CD4-positive, CD25-positive, alpha-beta regulatory T cell (primary cell): ENCODE measurements around the gene RFT1. TPM values are rescaled to one million over a fixed set of nuclear protein-coding genes. Genes with fewer than 3 reads are reported as not detected.

Experiments
- ATAC-seq, 2 donors: fragments of 150-1000 bp; cut with Tn5 transposase; one replicate each; pipeline ENCODE4 v1.10.0; 2021; ENCODE audit warnings: low read depth in 2 of 2, moderate number of reproducible peaks in 2 of 2, moderate library complexity in 1 of 2
- DNase-seq, 3 donors: peaks; one replicate each; pipeline versions ENCODE4 v3.0.0 to v3.0.0-alpha.2; 2012 to 2022; ENCODE audit warnings: mixed read lengths in 1 of 3
- H3K27ac ChIP-seq: one replicate; pipeline ENCODE4 v1.7.0; 2013; ENCODE audit warnings: mild to moderate bottlenecking, low read length; ENCODE audit not compliant: insufficient read depth, poor library complexity, severe bottlenecking
- H3K27me3 ChIP-seq: one replicate; pipeline ENCODE4 v1.7.0; 2013; ENCODE audit warnings: low read length; ENCODE audit not compliant: control insufficient read depth, insufficient read depth
- H3K36me3 ChIP-seq: one replicate; pipeline ENCODE4 v1.7.0; 2013; ENCODE audit warnings: mild to moderate bottlenecking, low read length, moderate library complexity; ENCODE audit not compliant: control insufficient read depth, insufficient read depth
- H3K4me1 ChIP-seq: 2 replicates; pipeline ENCODE4 v1.7.0; 2013; ENCODE audit warnings: mild to moderate bottlenecking, low read length; ENCODE audit not compliant: insufficient read depth, control insufficient read depth, poor library complexity, severe bottlenecking
- H3K4me3 ChIP-seq: one replicate; pipeline ENCODE4 v1.7.0; 2013; ENCODE audit warnings: low read depth, mild to moderate bottlenecking, low read length, moderate library complexity
- H3K9me3 ChIP-seq, 2 experiments: 1 replicate in 1 of 2; 2 replicates in 1 of 2; pipeline ENCODE4 v1.7.0; 2013; ENCODE audit warnings: low read length in 2 of 2, mild to moderate bottlenecking in 1 of 2, moderate library complexity in 1 of 2; ENCODE audit not compliant: control insufficient read depth in 2 of 2
- H3K27ac Mint-ChIP-seq, 3 donors: one replicate each; pipeline ENCODE4 v1.8.0; 2020 to 2022; ENCODE audit warnings: mild to moderate bottlenecking in 3 of 3, mixed read lengths in 3 of 3, moderate library complexity in 2 of 3
- H3K27me3 Mint-ChIP-seq: one replicate; pipeline ENCODE4 v1.8.0; 2022; ENCODE audit warnings: mild to moderate bottlenecking, mixed read lengths
- H3K36me3 Mint-ChIP-seq: one replicate; pipeline ENCODE4 v1.8.0; 2020; ENCODE audit warnings: mixed read lengths
- H3K4me1 Mint-ChIP-seq, 4 donors: one replicate each; pipeline ENCODE4 v1.8.0; 2020 to 2022; ENCODE audit warnings: mixed read lengths in 4 of 4, mild to moderate bottlenecking in 1 of 4
- H3K4me3 Mint-ChIP-seq, 4 donors: one replicate each; pipeline ENCODE4 v1.8.0; 2020 to 2022; ENCODE audit warnings: mild to moderate bottlenecking in 4 of 4, mixed read lengths in 4 of 4, moderate library complexity in 3 of 4
- H3K9me3 Mint-ChIP-seq, 7 donors: one replicate each; pipeline ENCODE4 v1.8.0; 2020 to 2022; ENCODE audit warnings: mixed read lengths in 7 of 7, mild to moderate bottlenecking in 3 of 7, moderate library complexity in 2 of 7
- polyA plus RNA-seq, 4 donors: library from polyadenylated mRNA; unstranded; fragments of 300-500 nt; fragmentation: Illumina TruSeq; gene quantifications; one replicate each; pipeline ENCODE4 v1.2.3, GENCODE V29; 2021
- total RNA-seq: library from RNA; stranded (reverse); gene quantifications from one replicate; pipeline ENCODE4 v1.2.3, GENCODE V29; 2022

The RFT1 gene
- total and polyA plus RNA-seq, 5 donors from 2014 or later = 12.9 to 27.6 (median 23.9) TPM

DNA sequence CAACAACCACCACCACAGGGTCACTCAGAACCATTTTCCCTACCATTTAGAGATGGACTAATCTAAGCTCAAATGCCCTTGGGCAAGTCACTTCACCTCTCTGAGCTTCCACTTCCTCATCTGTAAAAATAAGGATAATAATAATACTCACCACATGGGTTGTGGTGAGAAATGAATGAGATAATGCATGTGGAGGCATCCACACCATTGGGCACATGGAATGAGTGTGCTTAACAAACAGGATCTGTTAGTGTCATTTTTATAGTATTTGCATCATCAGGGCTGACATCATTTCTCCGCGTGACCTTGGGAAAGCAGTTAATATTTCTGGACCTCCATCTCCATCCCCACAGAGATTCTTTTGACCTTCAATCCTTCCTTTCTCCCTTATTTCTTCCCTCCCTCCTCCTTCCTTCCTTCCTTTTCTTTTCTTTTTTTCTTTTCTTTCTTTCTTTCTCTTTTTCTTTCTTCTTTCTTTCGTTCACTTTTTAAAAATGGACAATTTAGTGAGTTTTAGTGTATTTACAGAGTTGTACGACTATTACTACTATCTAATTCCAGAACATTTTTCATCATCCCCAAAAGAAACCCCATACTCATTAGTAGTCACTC, 7.7 kb upstream of the RFT1 start:
- peaks cover 3% of the 10 kb centered on the region for H3K4me1 ChIP-seq
- no peaks in the 10 kb centered on the region for H3K36me3 ChIP-seq
- H3K27me3 ChIP-seq = no peaks in the 10 kb centered on the region
- H3K9me3 ChIP-seq = no peaks in the 10 kb centered on the region
- H3K4me3 ChIP-seq = no peak overlapping the region
- Mint-ChIP-seq H3K4me3 (no peak overlapping the region), H3K4me1 (peaks cover 0 to 4% (median 0%) of the 10 kb centered on the region in 4 donors), H3K27ac (no peak overlapping the region), H3K36me3 (no peaks in the 10 kb centered on the region), H3K27me3 (no peaks in the 10 kb centered on the region), H3K9me3 (no peaks in the 10 kb centered on the region)
- ATAC-seq (no peak), DNase-seq (no peak)
- H3K27ac ChIP-seq = no peak overlapping the region

DNA sequence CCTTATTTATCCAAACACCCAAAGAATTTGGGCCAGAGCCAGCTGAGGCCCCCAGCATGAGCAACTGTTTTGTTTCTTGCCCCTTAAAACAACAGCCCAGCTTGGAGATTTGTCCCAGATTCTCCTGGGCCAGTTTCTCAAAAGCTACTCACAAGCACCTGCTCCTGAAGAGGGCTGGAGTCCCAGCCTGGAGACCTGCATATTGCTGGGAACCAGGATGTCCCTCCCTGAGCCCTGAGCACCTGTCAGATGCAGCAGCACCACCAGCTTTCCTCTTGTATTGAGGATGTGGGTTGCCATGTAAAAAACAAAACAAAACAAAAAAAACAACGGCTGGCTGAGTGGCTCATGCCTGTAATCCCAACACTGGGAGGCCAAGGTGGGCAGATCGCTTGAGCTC, 7.0 kb upstream of the RFT1 start:
- DNase-seq = no peak
- H3K27me3 ChIP-seq = no peaks in the 10 kb centered on the region
- H3K4me3 Mint-ChIP-seq = no peak overlapping the region
- ATAC-seq = no peak
- peaks cover 0 to 10% (median 0%) of the 10 kb centered on the region in 4 donors for H3K4me1 Mint-ChIP-seq
- no peaks in the 10 kb centered on the region for H3K36me3 Mint-ChIP-seq
- no peaks in the 10 kb centered on the region for H3K36me3 ChIP-seq
- H3K4me1 ChIP-seq = peaks cover 3% of the 10 kb centered on the region
- no peak overlapping the region for H3K4me3 ChIP-seq
- no peaks in the 10 kb centered on the region for H3K9me3 Mint-ChIP-seq
- H3K9me3 ChIP-seq = no peaks in the 10 kb centered on the region
- no peak overlapping the region for H3K27ac Mint-ChIP-seq
- no peak overlapping the region for H3K27ac ChIP-seq
- no peaks in the 10 kb centered on the region for H3K27me3 Mint-ChIP-seq

DNA sequence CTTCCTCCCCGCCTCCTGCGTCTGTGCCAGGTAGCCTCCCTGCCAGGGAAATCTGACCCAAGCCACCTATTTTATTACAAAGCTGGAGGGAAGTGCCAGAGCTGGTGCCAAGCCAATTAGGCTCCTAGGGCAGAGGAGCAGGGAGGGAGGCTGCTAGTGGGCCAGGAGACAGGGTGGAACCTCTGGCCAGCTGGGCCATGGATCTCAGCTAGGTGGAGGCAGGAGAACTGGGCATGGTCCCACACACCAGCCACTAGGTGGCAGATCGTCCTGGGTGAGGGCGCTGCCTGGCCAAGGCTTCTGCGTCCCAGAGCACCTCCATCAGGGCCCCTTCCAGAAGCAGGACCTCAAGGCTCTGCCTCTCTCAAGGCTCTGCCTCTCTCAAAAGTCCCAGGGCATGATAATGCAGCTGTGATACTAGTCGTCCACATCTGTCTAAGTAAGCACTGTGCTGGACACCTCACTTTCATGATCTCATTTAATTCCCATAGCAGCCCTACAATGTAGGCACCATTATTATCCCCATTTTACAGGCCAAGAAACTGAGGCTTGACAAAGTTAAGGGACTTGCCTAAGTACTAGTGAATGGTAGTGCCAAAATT, 4.5 kb upstream of the RFT1 start:
- no peaks in the 10 kb centered on the region for H3K9me3 ChIP-seq
- peaks cover 5 to 26% (median 15%) of the 10 kb centered on the region in 4 donors for H3K4me1 Mint-ChIP-seq
- no peaks in the 10 kb centered on the region for H3K27me3 ChIP-seq
- H3K4me3 ChIP-seq = no peak overlapping the region
- H3K27me3 Mint-ChIP-seq = no peaks in the 10 kb centered on the region
- ATAC-seq (peak; percentile 47 to 48), DNase-seq (peak; percentile 20 to 71 (median 45))
- no peak overlapping the region for H3K27ac ChIP-seq
- peaks cover 12% of the 10 kb centered on the region for H3K4me1 ChIP-seq
- no peak overlapping the region for H3K27ac Mint-ChIP-seq
- H3K36me3 ChIP-seq = no peaks in the 10 kb centered on the region
- no peak overlapping the region for H3K4me3 Mint-ChIP-seq
- H3K9me3 Mint-ChIP-seq = no peaks in the 10 kb centered on the region
- no peaks in the 10 kb centered on the region for H3K36me3 Mint-ChIP-seq

DNA sequence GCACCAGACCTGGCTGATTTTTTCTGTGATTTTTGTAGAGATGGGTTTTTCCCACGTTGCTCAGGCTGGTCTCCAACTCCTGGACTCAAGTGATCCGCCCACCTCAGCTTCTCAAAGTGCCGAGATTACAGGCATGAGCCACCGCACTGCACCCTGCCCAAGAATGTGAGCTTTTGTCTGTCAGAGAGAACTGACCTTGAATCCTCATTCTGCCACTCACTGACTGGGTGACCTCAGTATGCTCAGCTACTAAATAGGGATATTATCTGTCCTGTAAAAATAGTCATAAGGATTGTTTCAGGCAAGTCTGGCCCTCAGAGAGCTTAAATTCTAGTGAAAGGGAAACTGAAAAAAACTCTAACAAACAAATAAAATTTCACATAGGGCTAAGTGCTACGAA, 2.1 kb upstream of the RFT1 start:
- Mint-ChIP-seq H3K9me3 (no peaks in the 10 kb centered on the region), H3K4me3 (peak overlapping the region in 3 of 4 donors; percentile 31 to 97 (median 78)), H3K27me3 (no peaks in the 10 kb centered on the region), H3K36me3 (no peaks in the 10 kb centered on the region), H3K4me1 (peaks cover 5 to 37% (median 24%) of the 10 kb centered on the region in 4 donors), H3K27ac (peak overlapping the region in 1 of 3 donors; percentile 98)
- Histone ChIP-seq H3K9me3 (no peaks in the 10 kb centered on the region), H3K4me3 (no peak overlapping the region), H3K4me1 (peaks cover 19% of the 10 kb centered on the region), H3K27me3 (no peaks in the 10 kb centered on the region), H3K27ac (no peak overlapping the region), H3K36me3 (no peaks in the 10 kb centered on the region)
- DNase-seq (no peak), ATAC-seq (no peak)

DNA sequence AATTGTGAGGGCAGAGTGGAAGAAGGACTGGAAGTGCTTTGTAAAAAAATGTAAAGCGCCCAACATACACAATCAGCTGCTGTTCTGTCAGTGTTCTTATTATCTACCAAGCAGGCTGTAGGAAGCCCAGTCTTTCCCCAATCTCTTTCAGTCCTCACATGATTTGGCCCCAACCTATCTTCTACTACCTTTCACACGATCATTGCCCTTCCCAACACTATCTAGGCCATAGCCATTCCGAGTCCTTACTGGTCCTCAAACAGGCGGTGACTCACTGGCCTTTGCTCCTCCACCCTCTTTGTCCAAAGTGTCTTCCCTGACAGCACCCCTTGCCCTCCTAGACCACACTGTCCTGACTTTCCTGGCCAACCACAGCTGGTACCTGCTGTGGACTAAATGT, 861 bp upstream of the RFT1 start:
- Mint-ChIP-seq H3K27me3 (no peaks in the 10 kb centered on the region), H3K36me3 (no peaks in the 10 kb centered on the region), H3K9me3 (no peaks in the 10 kb centered on the region), H3K27ac (peak overlapping the region; percentile 96 to 100 (median 98)), H3K4me1 (peaks cover 5 to 43% (median 27%) of the 10 kb centered on the region in 4 donors), H3K4me3 (peak overlapping the region; percentile 91 to 97 (median 94))
- peak overlapping the region; percentile 88 for H3K27ac ChIP-seq
- no peaks in the 10 kb centered on the region for H3K36me3 ChIP-seq
- no peaks in the 10 kb centered on the region for H3K9me3 ChIP-seq
- DNase-seq = no peak
- peaks cover 19% of the 10 kb centered on the region for H3K4me1 ChIP-seq
- H3K27me3 ChIP-seq = no peaks in the 10 kb centered on the region
- ATAC-seq = no peak
- peak overlapping the region; percentile 90 for H3K4me3 ChIP-seq

DNA sequence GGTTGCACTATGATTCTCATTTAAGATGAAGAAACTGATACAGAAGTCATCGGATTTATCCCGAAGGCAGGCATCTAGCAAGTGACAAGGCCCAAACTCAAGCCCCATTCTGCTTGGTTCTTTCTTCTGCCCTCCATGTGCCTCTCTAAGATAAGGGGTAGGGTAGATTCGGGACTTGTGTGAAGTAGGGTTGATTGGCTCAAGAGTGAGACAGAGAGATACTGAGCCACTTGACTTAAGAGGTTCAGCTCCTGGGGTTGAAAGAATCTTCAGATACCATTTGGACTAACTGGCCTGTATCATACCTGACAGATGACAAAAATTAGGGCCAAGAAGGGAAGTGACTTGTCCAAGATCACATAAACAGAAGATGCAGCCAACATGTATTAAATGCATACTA, 891 bp downstream of the RFT1 start:
- H3K27ac ChIP-seq = peak overlapping the region; percentile 88
- peaks cover 16% of the 10 kb centered on the region for H3K4me1 ChIP-seq
- ATAC-seq (no peak), DNase-seq (no peak)
- no peaks in the 10 kb centered on the region for H3K27me3 ChIP-seq
- H3K9me3 ChIP-seq = no peaks in the 10 kb centered on the region
- H3K4me1 Mint-ChIP-seq = peaks cover 5 to 40% (median 27%) of the 10 kb centered on the region in 4 donors
- no peaks in the 10 kb centered on the region for H3K27me3 Mint-ChIP-seq
- H3K4me3 Mint-ChIP-seq = peak overlapping the region; percentile 91 to 97 (median 94)
- H3K9me3 Mint-ChIP-seq = no peaks in the 10 kb centered on the region
- H3K36me3 ChIP-seq = peaks cover 13% of the 10 kb centered on the region
- H3K36me3 Mint-ChIP-seq = peaks cover 7% of the 10 kb centered on the region
- peak overlapping the region; percentile 96 to 100 (median 98) for H3K27ac Mint-ChIP-seq
- H3K4me3 ChIP-seq = peak overlapping the region; percentile 90

DNA sequence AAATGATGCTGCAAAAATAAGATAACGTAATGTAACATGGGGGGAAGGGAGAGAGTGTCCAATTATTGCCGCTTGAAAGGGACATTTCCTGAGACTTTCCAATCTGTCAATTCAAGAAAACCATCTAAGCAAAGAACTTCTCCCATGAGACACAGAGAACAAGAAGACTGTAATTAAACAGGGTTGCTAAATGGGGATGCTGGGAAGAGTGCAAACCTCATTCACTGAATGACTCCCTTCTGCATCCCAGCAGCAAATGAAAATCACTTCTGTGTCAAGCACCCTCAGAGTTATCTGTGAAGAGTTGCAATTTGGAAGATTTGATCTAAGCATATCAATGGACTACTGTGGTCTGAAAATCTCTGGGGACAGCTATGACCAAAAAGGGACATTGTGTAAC, 3.6 kb downstream of the RFT1 start:
- Mint-ChIP-seq H3K4me1 (peaks cover 5 to 34% (median 25%) of the 10 kb centered on the region in 4 donors), H3K4me3 (peak overlapping the region in 1 of 4 donors; percentile 56), H3K27me3 (no peaks in the 10 kb centered on the region), H3K9me3 (no peaks in the 10 kb centered on the region), H3K27ac (no peak overlapping the region), H3K36me3 (peaks cover 19% of the 10 kb centered on the region)
- no peaks in the 10 kb centered on the region for H3K9me3 ChIP-seq
- H3K27ac ChIP-seq = no peak overlapping the region
- DNase-seq = no peak
- peaks cover 16% of the 10 kb centered on the region for H3K4me1 ChIP-seq
- no peak for ATAC-seq
- H3K27me3 ChIP-seq = no peaks in the 10 kb centered on the region
- peaks cover 40% of the 10 kb centered on the region for H3K36me3 ChIP-seq
- no peak overlapping the region for H3K4me3 ChIP-seq

DNA sequence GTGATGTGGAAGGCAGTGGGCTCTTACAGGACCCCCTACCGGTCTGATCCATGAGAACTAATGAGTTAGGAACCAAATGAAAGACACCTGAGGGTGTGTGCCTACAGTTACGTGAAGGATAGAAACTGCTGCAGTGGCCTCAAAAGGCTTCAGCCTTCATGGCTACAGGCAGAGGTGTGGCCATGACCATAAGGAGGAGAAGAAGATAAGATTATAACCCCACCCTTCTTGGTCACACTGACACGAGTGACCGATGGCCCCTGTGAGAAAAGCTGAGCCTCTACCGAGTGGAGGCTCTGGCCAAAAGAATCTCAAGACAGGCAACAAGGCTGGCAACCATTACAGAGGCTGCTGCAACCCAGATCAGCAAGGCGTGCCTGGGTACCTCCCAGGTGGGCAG, 6.3 kb downstream of the RFT1 start:
- Mint-ChIP-seq H3K27me3 (no peaks in the 10 kb centered on the region), H3K4me1 (peaks cover 0 to 11% (median 6%) of the 10 kb centered on the region in 4 donors), H3K9me3 (no peaks in the 10 kb centered on the region), H3K27ac (no peak overlapping the region), H3K4me3 (no peak overlapping the region), H3K36me3 (peaks cover 29% of the 10 kb centered on the region)
- H3K9me3 ChIP-seq = no peaks in the 10 kb centered on the region
- H3K27ac ChIP-seq = no peak overlapping the region
- no peak for DNase-seq
- H3K4me1 ChIP-seq = no peaks in the 10 kb centered on the region
- ATAC-seq = no peak
- no peaks in the 10 kb centered on the region for H3K27me3 ChIP-seq
- H3K36me3 ChIP-seq = peaks cover 67% of the 10 kb centered on the region
- H3K4me3 ChIP-seq = no peak overlapping the region
